MM.1S (cell line): Measurements from ENCODE around the gene SORBS2.

Experiments
- CTCF ChIP-seq: fragments of 300-600 bp; sonication (generic); IDR thresholded peaks from 2 replicates; pipeline ENCODE4 v1.5.1; 2016; ENCODE audit warnings: antibody characterized with exemption, low read length, mixed read lengths
- EZH2 ChIP-seq: fragments of 300-600 bp; sonication (generic); optimal IDR thresholded peaks from 2 replicates; pipeline ENCODE3; 2017; ENCODE audit warnings: low read depth, mild to moderate bottlenecking, antibody characterized with exemption, low read length, mixed read lengths

- TF ChIP-seq CTCF (no peak), EZH2 (no peak)
Observed at GRCh38 chr4:185840953-185841352, 29.0 kb upstream of the SORBS2 start.
